Sigmoid colon (tissue), 3 donors: ENCODE measurements around the gene MEF2D.

Experiments
- CTCF ChIP-seq, 4 experiments: fragments of 450-650 bp in 3 of 4; fragments of 200-600 bp in 1 of 4; IDR thresholded peaks; one replicate each; pipeline ENCODE4 v1.5.1; 2016 to 2019; ENCODE audit warnings: antibody characterized with exemption in 4 of 4, mild to moderate bottlenecking in 3 of 4, moderate library complexity in 2 of 4
- POLR2A ChIP-seq, 2 donors: fragments of 450-650 bp; IDR thresholded peaks; one replicate each; pipeline ENCODE4 v1.6.1; 2016; ENCODE audit warnings: antibody characterized with exemption in 2 of 2, mild to moderate bottlenecking in 2 of 2, moderate library complexity in 2 of 2

DNA sequence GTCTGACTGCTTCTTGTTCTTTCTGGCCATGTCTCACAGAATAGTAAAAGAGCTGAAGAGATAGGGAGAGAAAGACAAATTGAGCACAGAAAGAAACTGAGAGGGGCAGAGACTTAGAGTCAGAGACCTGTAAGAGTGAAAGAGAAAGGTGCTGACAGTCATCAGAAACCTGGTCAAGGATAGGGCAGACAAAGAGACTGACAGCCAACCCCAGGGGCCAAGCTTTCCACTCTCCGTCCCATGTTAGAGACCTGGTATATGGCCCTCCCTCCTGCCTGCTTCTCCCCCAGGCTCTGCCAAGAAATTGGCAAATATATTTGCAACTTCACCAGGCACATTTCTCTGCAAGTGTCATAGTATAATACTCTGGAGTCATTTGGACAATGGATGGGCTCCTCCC, 67.0 kb downstream of the MEF2D start:
- no peak for TF ChIP-seq CTCF (IDR thresholded peaks at IDR 0.05)
- no peak for TF ChIP-seq POLR2A (IDR thresholded peaks at IDR 0.05)
